Esophagus muscularis mucosa (tissue), 4 donors: ENCODE measurements around the gene AXIN1. TPM values are rescaled to one million over a fixed set of nuclear protein-coding genes. Genes with fewer than 3 reads are reported as not detected.
A peak's percentile ranks its signal among the peaks of the same experiment; 100 is the strongest.
"Not testable (repeated sequence)": the region's sequence is repeated elsewhere in the genome, so short reads cannot be mapped to it uniquely, and the experiment has no call there.

Experiments used
- DNase-seq: peaks from one replicate; pipeline ENCODE4 v3.0.0-alpha.2; 2017; ENCODE audit errors: extremely low spot score
- H3K27ac ChIP-seq, 4 donors: fragments of 200-600 bp; sonication (generic); replicated peaks in 1 of 4; 1 replicate in 3 of 4; 2 replicates in 1 of 4; pipeline ENCODE4 v1.5.1; 2016 to 2019; ENCODE audit warnings: mild to moderate bottlenecking in 1 of 4
- H3K27me3 ChIP-seq, 4 donors: fragments of 200-600 bp; sonication (generic); one replicate each; pipeline versions ENCODE4 v1.5.1 to v1.6.0; 2016 to 2019
- H3K36me3 ChIP-seq, 4 donors: fragments of 200-600 bp; sonication (generic); one replicate each; pipeline ENCODE4 v1.5.1; 2016 to 2019
- H3K4me1 ChIP-seq, 4 donors: fragments of 200-600 bp; sonication (generic); one replicate each; pipeline ENCODE4 v1.5.1; 2016 to 2019
- H3K4me3 ChIP-seq, 4 donors: fragments of 200-600 bp; sonication (generic); 1 replicate in 2 of 4; 2 replicates in 2 of 4; pipeline ENCODE4 v1.5.1; 2016 to 2019; ENCODE audit warnings: mild to moderate bottlenecking in 4 of 4, moderate library complexity in 1 of 4
- H3K9me3 ChIP-seq, 4 donors: fragments of 200-600 bp; sonication (generic); 1 replicate in 3 of 4; 2 replicates in 1 of 4; pipeline ENCODE4 v1.5.1; 2016 to 2019
- CTCF ChIP-seq, 3 experiments: fragments of 200-600 bp in 2 of 3; fragments of 450-650 bp in 1 of 3; sonication (generic) in 2 of 3; IDR thresholded peaks; one replicate each; pipeline ENCODE4 v1.5.1; 2017 to 2019; ENCODE audit warnings: antibody characterized with exemption in 3 of 3, mild to moderate bottlenecking in 2 of 3, moderate library complexity in 1 of 3
- EP300 ChIP-seq: sonication (generic); formaldehyde crosslinking; IDR thresholded peaks from one replicate; pipeline ENCODE4 v1.6.1; 2017; ENCODE audit warnings: antibody characterized with exemption
- POLR2A ChIP-seq: fragments of 450-650 bp; IDR thresholded peaks from one replicate; pipeline ENCODE4 v1.6.1; 2017; ENCODE audit warnings: antibody characterized with exemption, moderate library complexity, mild to moderate bottlenecking, low read depth
- POLR2AphosphoS5 ChIP-seq, 2 donors: sonication (generic); formaldehyde crosslinking; IDR thresholded peaks; one replicate each; pipeline ENCODE4 v1.6.1; 2017; ENCODE audit warnings: antibody characterized with exemption in 2 of 2
- WGBS: methylation state at CpG from one replicate; pipeline ENCODE4 v1.1.5; 2018; 5-methylcytosine and 5-hydroxymethylcytosine counted together
- intact Hi-C: fragments of 100-400 bp; cut with DNase I; formaldehyde crosslinking; loops from one replicate; pipeline ENCODE4 v1.15.1; 2023
- total RNA-seq, 4 donors: library from RNA; depleted of rRNA; stranded (reverse); fragments of >200 nt; gene quantifications; one replicate each; pipeline versions ENCODE4 v1.1.0 to v1.2.1, GENCODE V29; 2016

The AXIN1 gene
- total RNA-seq, 4 donors from 2014 or later, result 24.1 to 56.2 (median 44.1) TPM

GRCh38 chr16:387761-388666 is 35.5 kb upstream of the AXIN1 start:
- H3K36me3 ChIP-seq, H3K27me3 ChIP-seq, H3K9me3 ChIP-seq, intact Hi-C loops, DNase-seq: not testable (repeated sequence)
- Histone ChIP-seq H3K4me1 (peaks cover 16 to 42% (median 28%) of the 10 kb centered on the region in 4 donors), H3K4me3 (peak overlapping the region in 3 of 4 donors; percentile 9 to 20 (median 18)), H3K27ac (peak overlapping the region; percentile 27 to 76 (median 61))
- WGBS, result 46% methylated on average over 20 of the region's 20 CpGs
- peak in 1 of 3 experiments; percentile 3 for TF ChIP-seq CTCF (IDR thresholded peaks at IDR 0.05)

- DNase-seq, result no peak
- Histone ChIP-seq H3K4me3 (no peak overlapping the region), H3K27ac (peak overlapping the region in 2 of 4 donors; percentile 52 to 76), H3K4me1 (peaks cover 22 to 51% (median 37%) of the 10 kb centered on the region in 4 donors), H3K27me3 (no peaks in the 10 kb centered on the region), H3K9me3 (no peaks in the 10 kb centered on the region), H3K36me3 (no peaks in the 10 kb centered on the region)
- intact Hi-C loops, result no loop called here
- WGBS, result 73% methylated on average over 19 of the region's 19 CpGs
- TF ChIP-seq EP300 (no peak), POLR2AphosphoS5 (IDR thresholded peaks at IDR 0.05) (no peak), POLR2A (no peak), CTCF (IDR thresholded peaks at IDR 0.05) (no peak)
Measured at GRCh38 chr16:386641-387156, 34.2 kb upstream of the AXIN1 start.

- intact Hi-C loops, result no loop called here
- DNase-seq, result no peak
- Histone ChIP-seq H3K4me1 (peaks cover 30 to 72% (median 57%) of the 10 kb centered on the region in 4 donors), H3K36me3 (no peaks in the 10 kb centered on the region), H3K27me3 (no peaks in the 10 kb centered on the region), H3K27ac (peak overlapping the region in 3 of 4 donors; percentile 0 to 59 (median 48)), H3K4me3 (peak overlapping the region; percentile 68 to 98 (median 94)), H3K9me3 (no peaks in the 10 kb centered on the region)
- 60% methylated on average over 31 of the region's 33 CpGs for whole genome bisulfite sequencing
- TF ChIP-seq POLR2AphosphoS5 (IDR thresholded peaks at IDR 0.05) (peak in 1 of 2 donors; percentile 25), EP300 (no peak)
Measured at GRCh38 chr16:383326-384051, 31.0 kb upstream of the AXIN1 start.

GRCh38 chr16:381789-382717 is 29.5 kb upstream of the AXIN1 start, which contains the start of gene PGAP6:
PGAP6 (minus strand) TSS chr16:381978; CDS start chr16:381821, 157 bp downstream.
- intact Hi-C loops, result no loop called here
- H3K9me3 ChIP-seq, result no peaks in the 10 kb centered on the region
- peaks cover 4 to 8% (median 6%) of the 10 kb centered on the region in 4 donors for H3K36me3 ChIP-seq
- TF ChIP-seq CTCF (IDR thresholded peaks at IDR 0.05) (no peak), POLR2AphosphoS5 (IDR thresholded peaks at IDR 0.05) (peak in 1 of 2 donors; percentile 62)
- DNase-seq, result no peak
- H3K4me1 ChIP-seq, result peaks cover 27 to 58% (median 46%) of the 10 kb centered on the region in 4 donors
- H3K27me3 ChIP-seq, result no peaks in the 10 kb centered on the region
- H3K27ac ChIP-seq, result peak within 1 kb of the TSS; percentile 81 to 91 (median 84)
- 0% methylated on average over 10 of the region's 123 CpGs for whole genome bisulfite sequencing
- peak within 1 kb of the TSS; percentile 68 to 98 (median 94) for H3K4me3 ChIP-seq
